Uterus (tissue), 2 donors: ENCODE measurements around the gene TRAFD1.

Experiments used
- CTCF ChIP-seq, 4 experiments: fragments of 200-600 bp in 2 of 4; fragments of 450-650 bp in 2 of 4; sonication (generic) in 2 of 4; IDR thresholded peaks; one replicate each; pipeline ENCODE4 v1.5.1; 2016 to 2019; ENCODE audit warnings: antibody characterized with exemption in 4 of 4, mild to moderate bottlenecking in 2 of 4, moderate library complexity in 1 of 4
- POLR2A ChIP-seq, 2 donors: fragments of 450-650 bp; IDR thresholded peaks; one replicate each; pipeline ENCODE4 v1.6.1; 2016; ENCODE audit warnings: antibody characterized with exemption in 2 of 2, mild to moderate bottlenecking in 1 of 2, moderate library complexity in 1 of 2

- TF ChIP-seq CTCF (IDR thresholded peaks at IDR 0.05) = no peak
- no peak for TF ChIP-seq POLR2A (IDR thresholded peaks at IDR 0.05)
Observed at GRCh38 chr12:112153181-112153892, 28.0 kb downstream of the TRAFD1 start.
